Measurements from ENCODE around the gene SLC22A12.
"Not testable (repeated sequence)": the region's sequence is repeated elsewhere in the genome, so short reads cannot be mapped to it uniquely, and the experiment has no call there.

SLC22A12 gene

GRCh38 chr11:64559351-64560138, 31.5 kb upstream of the SLC22A12 start:
- Mint-ChIP-seq H3K4me1 (ENCODE audit: low read depth) (no peaks in the 10 kb centered on the region), H3K9me3 (no peaks in the 10 kb centered on the region), H3K27me3 (peaks cover 7% of the 10 kb centered on the region), H3K27ac (no peak overlapping the region), H3K36me3 (ENCODE audit: low read depth) (no peaks in the 10 kb centered on the region), H3K4me3 (no peak overlapping the region)
- no peak for DNase-seq

GRCh38 chr11:64560139-64560771, 30.8 kb upstream of the SLC22A12 start:
- Mint-ChIP-seq H3K4me1 (ENCODE audit: low read depth) (no peaks in the 10 kb centered on the region), H3K9me3 (no peaks in the 10 kb centered on the region), H3K27me3 (peaks cover 7% of the 10 kb centered on the region), H3K4me3 (no peak overlapping the region), H3K36me3 (ENCODE audit: low read depth) (no peaks in the 10 kb centered on the region), H3K27ac (no peak overlapping the region)
- no peak for DNase-seq

GRCh38 chr11:64560941-64561340, 30.1 kb upstream of the SLC22A12 start:
- DNase-seq: no peak
- no peaks in the 10 kb centered on the region for H3K9me3 Mint-ChIP-seq
- H3K27ac Mint-ChIP-seq: no peak overlapping the region
- peaks cover 7% of the 10 kb centered on the region for H3K27me3 Mint-ChIP-seq
- H3K4me3 Mint-ChIP-seq: no peak overlapping the region
- H3K36me3 Mint-ChIP-seq (ENCODE audit: low read depth): no peaks in the 10 kb centered on the region
- no peaks in the 10 kb centered on the region for H3K4me1 Mint-ChIP-seq (ENCODE audit: low read depth)

- not testable (repeated sequence) for H3K4me1 Mint-ChIP-seq (ENCODE audit: low read depth); H3K27me3 Mint-ChIP-seq; H3K27ac Mint-ChIP-seq
Observed at GRCh38 chr11:64561429-64561828, 29.6 kb upstream of the SLC22A12 start.

GRCh38 chr11:64561984-64562722, 28.9 kb upstream of the SLC22A12 start:
- no peak for DNase-seq
- Mint-ChIP-seq H3K4me1 (ENCODE audit: low read depth) (peaks cover 4% of the 10 kb centered on the region), H3K4me3 (no peak overlapping the region), H3K27ac (no peak overlapping the region), H3K9me3 (no peaks in the 10 kb centered on the region), H3K36me3 (ENCODE audit: low read depth) (no peaks in the 10 kb centered on the region), H3K27me3 (peaks cover 7% of the 10 kb centered on the region)

More at GRCh38 chr11:64561429-64561828, 29.6 kb upstream of the SLC22A12 start:
- not testable (repeated sequence) for H3K4me3 Mint-ChIP-seq; H3K9me3 Mint-ChIP-seq; DNase-seq; H3K36me3 Mint-ChIP-seq (ENCODE audit: low read depth)

GRCh38 chr11:64562723-64563351, 28.2 kb upstream of the SLC22A12 start:
- Mint-ChIP-seq H3K4me1 (ENCODE audit: low read depth) (peaks cover 4% of the 10 kb centered on the region), H3K27me3 (peaks cover 7% of the 10 kb centered on the region), H3K27ac (no peak overlapping the region), H3K4me3 (no peak overlapping the region), H3K9me3 (no peaks in the 10 kb centered on the region), H3K36me3 (ENCODE audit: low read depth) (no peaks in the 10 kb centered on the region)
- DNase-seq: no peak

GRCh38 chr11:64563966-64564365, 27.1 kb upstream of the SLC22A12 start:
- Mint-ChIP-seq H3K9me3 (no peaks in the 10 kb centered on the region), H3K4me1 (ENCODE audit: low read depth) (peaks cover 4% of the 10 kb centered on the region), H3K27me3 (peaks cover 7% of the 10 kb centered on the region), H3K4me3 (no peak overlapping the region), H3K27ac (no peak overlapping the region), H3K36me3 (ENCODE audit: low read depth) (no peaks in the 10 kb centered on the region)
- no peak for DNase-seq

- H3K4me1 Mint-ChIP-seq (ENCODE audit: low read depth): peaks cover 4% of the 10 kb centered on the region
- H3K9me3 Mint-ChIP-seq: no peaks in the 10 kb centered on the region
- DNase-seq: no peak
- no peak overlapping the region for H3K27ac Mint-ChIP-seq
- H3K4me3 Mint-ChIP-seq: no peak overlapping the region
- H3K27me3 Mint-ChIP-seq: peaks cover 7% of the 10 kb centered on the region
- H3K36me3 Mint-ChIP-seq (ENCODE audit: low read depth): no peaks in the 10 kb centered on the region
Observed at GRCh38 chr11:64564419-64564818, 26.6 kb upstream of the SLC22A12 start.

- Mint-ChIP-seq H3K4me3 (no peak overlapping the region), H3K27ac (no peak overlapping the region), H3K9me3 (no peaks in the 10 kb centered on the region), H3K27me3 (peaks cover 7% of the 10 kb centered on the region), H3K36me3 (ENCODE audit: low read depth) (no peaks in the 10 kb centered on the region), H3K4me1 (ENCODE audit: low read depth) (peaks cover 4% of the 10 kb centered on the region)
- no peak for DNase-seq
Observed at GRCh38 chr11:64564947-64565889, 25.8 kb upstream of the SLC22A12 start.

GRCh38 chr11:64566042-64566914, 24.7 kb upstream of the SLC22A12 start:
- H3K9me3 Mint-ChIP-seq: no peaks in the 10 kb centered on the region
- peak overlapping the region; percentile 73 for H3K27ac Mint-ChIP-seq
- H3K4me3 Mint-ChIP-seq: no peak overlapping the region
- H3K4me1 Mint-ChIP-seq (ENCODE audit: low read depth): peaks cover 4% of the 10 kb centered on the region
- DNase-seq: peak; percentile 37
- H3K36me3 Mint-ChIP-seq (ENCODE audit: low read depth): no peaks in the 10 kb centered on the region
- no peaks in the 10 kb centered on the region for H3K27me3 Mint-ChIP-seq

- Mint-ChIP-seq H3K36me3 (ENCODE audit: low read depth) (no peaks in the 10 kb centered on the region), H3K4me1 (ENCODE audit: low read depth) (peaks cover 4% of the 10 kb centered on the region), H3K4me3 (no peak overlapping the region), H3K27me3 (peaks cover under 1% of the 10 kb centered on the region), H3K9me3 (no peaks in the 10 kb centered on the region), H3K27ac (no peak overlapping the region)
- no peak for DNase-seq
Observed at GRCh38 chr11:64566915-64567891, 23.8 kb upstream of the SLC22A12 start.

- H3K4me1 Mint-ChIP-seq (ENCODE audit: low read depth): peaks cover 4% of the 10 kb centered on the region
- no peak for DNase-seq
- H3K27me3 Mint-ChIP-seq: peaks cover 7% of the 10 kb centered on the region
- no peak overlapping the region for H3K27ac Mint-ChIP-seq
- no peak overlapping the region for H3K4me3 Mint-ChIP-seq
- no peaks in the 10 kb centered on the region for H3K36me3 Mint-ChIP-seq (ENCODE audit: low read depth)
- no peaks in the 10 kb centered on the region for H3K9me3 Mint-ChIP-seq
Observed at GRCh38 chr11:64568041-64568571, 22.9 kb upstream of the SLC22A12 start.
